Brain pericyte (primary cell): ENCODE measurements around the gene SAMD4A.

Experiments
- DNase-seq: peaks from one replicate; pipeline ENCODE4 v3.0.0-alpha.2; 2012; ENCODE audit warnings: low read depth, low spot score

The SAMD4A gene, protein sequence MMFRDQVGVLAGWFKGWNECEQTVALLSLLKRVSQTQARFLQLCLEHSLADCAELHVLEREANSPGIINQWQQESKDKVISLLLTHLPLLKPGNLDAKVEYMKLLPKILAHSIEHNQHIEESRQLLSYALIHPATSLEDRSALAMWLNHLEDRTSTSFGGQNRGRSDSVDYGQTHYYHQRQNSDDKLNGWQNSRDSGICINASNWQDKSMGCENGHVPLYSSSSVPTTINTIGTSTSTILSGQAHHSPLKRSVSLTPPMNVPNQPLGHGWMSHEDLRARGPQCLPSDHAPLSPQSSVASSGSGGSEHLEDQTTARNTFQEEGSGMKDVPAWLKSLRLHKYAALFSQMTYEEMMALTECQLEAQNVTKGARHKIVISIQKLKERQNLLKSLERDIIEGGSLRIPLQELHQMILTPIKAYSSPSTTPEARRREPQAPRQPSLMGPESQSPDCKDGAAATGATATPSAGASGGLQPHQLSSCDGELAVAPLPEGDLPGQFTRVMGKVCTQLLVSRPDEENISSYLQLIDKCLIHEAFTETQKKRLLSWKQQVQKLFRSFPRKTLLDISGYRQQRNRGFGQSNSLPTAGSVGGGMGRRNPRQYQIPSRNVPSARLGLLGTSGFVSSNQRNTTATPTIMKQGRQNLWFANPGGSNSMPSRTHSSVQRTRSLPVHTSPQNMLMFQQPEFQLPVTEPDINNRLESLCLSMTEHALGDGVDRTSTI

GRCh38 chr14:54566410-54567223, at the start of gene SAMD4A:
SAMD4A (plus strand) TSS chr14:54567128; CDS start chr14:54567917, 789 bp downstream.
- peak; percentile 58 for DNase-seq

DNA sequence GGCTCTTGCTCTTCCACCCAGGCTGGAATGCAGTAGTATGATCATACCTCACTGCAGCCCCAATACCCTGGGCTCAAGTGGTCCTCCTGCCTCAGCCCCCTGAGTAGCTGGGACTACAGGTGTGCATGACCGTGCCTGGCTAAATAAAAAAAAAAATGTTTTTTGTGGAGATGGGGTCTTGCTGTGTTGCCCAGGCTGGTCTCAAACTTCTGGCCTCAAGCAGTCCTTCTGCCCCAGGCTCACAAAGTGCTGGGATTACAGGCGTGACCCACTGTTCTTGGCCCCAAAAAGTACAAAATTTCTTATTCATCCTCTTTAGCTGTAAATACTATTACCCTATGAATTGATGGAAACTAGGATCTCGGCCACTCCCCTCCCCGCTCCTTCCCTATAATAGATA, 42.5 kb upstream of the SAMD4A start:
- DNase-seq = no peak

- no peak for DNase-seq
Observed at GRCh38 chr14:54528973-54529372, 38.0 kb upstream of the SAMD4A start.

- no peak for DNase-seq
Observed at GRCh38 chr14:54529811-54530210, 37.1 kb upstream of the SAMD4A start.

- DNase-seq = no peak
Observed at GRCh38 chr14:54532111-54533012, 34.6 kb upstream of the SAMD4A start.

- no peak for DNase-seq
Observed at GRCh38 chr14:54533100-54533499, 33.8 kb upstream of the SAMD4A start.

- DNase-seq = no peak
Observed at GRCh38 chr14:54535126-54535525, 31.8 kb upstream of the SAMD4A start.

GRCh38 chr14:54535646-54536045, 31.3 kb upstream of the SAMD4A start:
- DNase-seq = no peak

GRCh38 chr14:54537651-54538050, 29.3 kb upstream of the SAMD4A start:
- DNase-seq = no peak

GRCh38 chr14:54538055-54538454, 28.9 kb upstream of the SAMD4A start:
- DNase-seq = no peak

DNA sequence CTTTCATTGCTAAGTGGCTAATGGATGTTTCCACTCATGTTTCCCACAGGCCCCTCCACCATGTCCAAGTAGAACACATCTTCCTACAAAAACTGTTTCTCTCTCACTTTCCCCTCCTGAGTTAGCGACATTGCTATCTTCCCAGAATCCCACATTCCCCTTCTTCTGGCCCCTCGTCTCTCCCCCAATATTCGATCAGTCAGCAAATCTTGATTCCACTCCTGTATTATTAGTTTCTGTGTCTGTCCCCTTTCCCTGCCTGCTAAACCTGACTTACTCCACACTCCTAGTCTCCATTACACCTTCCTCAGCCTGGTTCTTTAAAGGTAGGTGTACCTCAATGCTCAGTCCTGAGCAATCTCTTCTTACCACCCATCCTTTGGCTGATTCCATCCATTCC, 19.3 kb upstream of the SAMD4A start:
- DNase-seq = no peak

DNA sequence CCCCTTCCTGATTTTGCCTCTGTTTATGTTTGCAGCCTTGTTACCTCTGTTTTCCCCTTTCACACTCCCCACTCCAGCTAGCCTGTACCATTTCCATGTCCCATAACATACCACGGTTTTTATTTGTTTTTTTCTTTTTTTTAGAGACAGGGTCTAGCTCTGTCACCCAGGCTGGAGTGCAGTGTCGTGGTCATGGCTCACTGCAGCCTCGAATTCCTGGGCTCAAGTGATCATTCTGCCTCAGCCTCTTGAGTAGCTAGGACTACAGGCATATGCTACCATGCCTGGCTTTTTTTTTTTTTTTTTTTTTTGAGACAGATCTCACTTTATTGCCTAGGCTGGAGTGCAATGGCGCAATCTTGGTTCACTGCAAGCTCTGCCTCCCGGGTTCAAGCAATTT, 18.4 kb upstream of the SAMD4A start:
- DNase-seq = no peak

DNA sequence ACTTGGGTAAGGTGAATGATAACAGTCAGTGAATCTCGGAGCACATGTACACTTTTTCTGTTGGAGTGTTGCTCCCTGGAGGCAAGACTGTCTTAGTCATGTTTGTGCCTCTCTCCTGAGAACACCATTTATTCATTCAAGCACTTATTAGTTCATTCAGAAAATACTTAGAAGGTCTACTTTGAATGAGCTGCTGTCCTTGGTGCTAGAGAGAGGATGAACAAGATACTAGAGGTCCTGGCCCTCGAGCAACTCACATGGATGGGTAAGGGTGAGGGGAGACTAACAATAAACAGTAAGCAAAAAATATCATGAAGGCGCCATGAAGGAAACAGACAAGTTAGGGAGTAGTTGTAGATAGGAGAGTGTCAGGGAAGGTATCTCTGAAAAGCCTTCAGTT, 17.1 kb upstream of the SAMD4A start:
- DNase-seq = no peak

DNA sequence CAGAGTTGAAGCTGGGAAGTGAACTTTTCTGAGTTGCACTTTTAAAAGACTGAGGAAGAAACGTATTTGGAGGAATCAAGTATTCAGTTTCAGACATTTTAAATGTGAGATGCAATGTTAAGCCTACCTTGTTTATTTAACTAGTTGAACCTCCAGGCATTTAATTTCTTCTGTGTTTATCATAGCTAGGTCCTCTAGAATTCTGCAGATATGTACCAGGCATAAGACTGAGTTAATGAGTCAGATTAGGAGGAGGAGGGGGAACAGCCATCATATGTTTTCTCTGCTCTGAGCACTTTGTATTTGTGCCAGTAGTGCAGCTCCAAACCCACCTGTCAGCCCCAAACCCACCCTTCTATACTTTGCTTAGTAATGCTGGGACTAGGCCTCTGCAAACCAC, 16.4 kb upstream of the SAMD4A start:
- no peak for DNase-seq

- DNase-seq = no peak
Observed at GRCh38 chr14:54554401-54554800, 12.5 kb upstream of the SAMD4A start.

- DNase-seq = no peak
Observed at GRCh38 chr14:54555651-54556050, 11.3 kb upstream of the SAMD4A start.

- DNase-seq = no peak
Observed at GRCh38 chr14:54556535-54556934, 10.4 kb upstream of the SAMD4A start.

DNA sequence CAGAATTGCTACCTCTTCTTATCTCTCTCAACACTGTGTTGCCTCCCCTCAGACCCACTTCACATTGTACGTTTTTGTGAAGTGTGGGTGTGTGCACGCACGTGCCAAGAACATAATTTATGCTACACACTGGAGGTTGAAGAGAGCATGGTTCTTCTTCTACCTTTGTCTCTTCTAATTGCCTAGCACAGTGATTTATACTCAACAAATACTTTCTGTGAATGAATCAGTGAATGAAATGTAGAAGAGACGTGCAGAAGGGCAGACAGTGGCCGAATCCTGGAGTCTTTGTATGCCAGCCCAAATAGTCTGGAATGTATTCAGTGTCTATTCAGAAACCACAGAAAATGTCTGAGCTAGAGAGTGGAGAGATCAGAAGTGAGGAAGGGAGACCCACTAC, 4.6 kb upstream of the SAMD4A start:
- DNase-seq = no peak

- DNase-seq = no peak
Observed at GRCh38 chr14:54564071-54564867, 2.7 kb upstream of the SAMD4A start.
